SK-N-SH (cell line): ENCODE data around the gene CORT.
"Not testable (repeated sequence)": the region's sequence is repeated elsewhere in the genome, so short reads cannot be mapped to it uniquely, and the experiment has no call there.

Experiments
- CTCF ChIP-seq: fragments of 200-600 bp; sonication (generic); IDR thresholded peaks from 2 replicates; pipeline ENCODE4 v1.6.1; 2017; ENCODE audit warnings: antibody characterized with exemption, mild to moderate bottlenecking, moderate library complexity
- EP300 ChIP-seq, 2 experiments: IDR thresholded peaks; 2 replicates each; pipeline versions ENCODE4 v1.4.0 to v1.6.1; 2012; ENCODE audit warnings: borderline replicate concordance in 1 of 2, low read depth in 1 of 2, low read length in 1 of 2
- EZH2phosphoT487 ChIP-seq: fragments of 200-600 bp; sonication (generic); IDR thresholded peaks from 2 replicates; pipeline ENCODE4 v1.6.1; 2017; ENCODE audit warnings: low read depth, mixed run types, mild to moderate bottlenecking, antibody characterized with exemption, moderate library complexity, borderline replicate concordance
- FOXJ3 ChIP-seq: sonication (generic); formaldehyde crosslinking; IDR thresholded peaks from 2 replicates; pipeline ENCODE4 v1.5.1; 2020; ENCODE audit warnings: mild to moderate bottlenecking, missing genetic modification reagents
- FOXM1 ChIP-seq: IDR thresholded peaks from 2 replicates; pipeline ENCODE4 v1.4.0; 2012; ENCODE audit warnings: low read depth, mild to moderate bottlenecking
- MAX ChIP-seq: IDR thresholded peaks from 2 replicates; pipeline ENCODE4 v1.4.0; 2012; ENCODE audit warnings: low read depth
- NRF1 ChIP-seq: IDR thresholded peaks from 2 replicates; pipeline ENCODE4 v1.6.1; 2012; ENCODE audit warnings: low read depth, mild to moderate bottlenecking, low read length
- POLR2AphosphoS5 ChIP-seq: IDR thresholded peaks from 2 replicates; pipeline ENCODE4 v1.6.1; 2012; ENCODE audit warnings: low read depth, low read length
- RCOR1 ChIP-seq: fragments of 150-350 bp; IDR thresholded peaks from 2 replicates; pipeline ENCODE4 v1.6.1; 2017; ENCODE audit warnings: antibody characterized with exemption, low read length
- RFX5 ChIP-seq: IDR thresholded peaks from 2 replicates; pipeline ENCODE4 v1.6.1; 2012; ENCODE audit warnings: mild to moderate bottlenecking, improper control_type of control experiment, low read length
- TEAD4 ChIP-seq: IDR thresholded peaks from 2 replicates; pipeline ENCODE4 v1.4.0; 2012; ENCODE audit warnings: mild to moderate bottlenecking, borderline replicate concordance; ENCODE audit not compliant: insufficient read depth
- USF1 ChIP-seq: IDR thresholded peaks from 2 replicates; pipeline ENCODE4 v1.4.0; 2012; ENCODE audit warnings: low read depth, borderline replicate concordance
- TF ChIP-seq, protein P1 (sequence below): fragments of 150-350 bp; IDR thresholded peaks from 2 replicates; pipeline ENCODE4 v1.6.1; 2017; ENCODE audit warnings: antibody characterized with exemption, low read length, low read depth, borderline replicate concordance
- TF ChIP-seq, protein P2 (sequence below): IDR thresholded peaks from 2 replicates; pipeline ENCODE4; 2012

- not testable (repeated sequence) for TF ChIP-seq CTCF; NRF1; EP300 (IDR thresholded peaks at IDR 0.05; ENCODE audit: borderline replicate concordance in 1 of 2, low read depth in 1 of 2, low read length in 1 of 2); USF1; TEAD4; MAX; RCOR1; POLR2AphosphoS5; FOXJ3 (CRISPR knock-in tag); RFX5; FOXM1; EZH2phosphoT487
- TF ChIP-seq, protein P1, sequence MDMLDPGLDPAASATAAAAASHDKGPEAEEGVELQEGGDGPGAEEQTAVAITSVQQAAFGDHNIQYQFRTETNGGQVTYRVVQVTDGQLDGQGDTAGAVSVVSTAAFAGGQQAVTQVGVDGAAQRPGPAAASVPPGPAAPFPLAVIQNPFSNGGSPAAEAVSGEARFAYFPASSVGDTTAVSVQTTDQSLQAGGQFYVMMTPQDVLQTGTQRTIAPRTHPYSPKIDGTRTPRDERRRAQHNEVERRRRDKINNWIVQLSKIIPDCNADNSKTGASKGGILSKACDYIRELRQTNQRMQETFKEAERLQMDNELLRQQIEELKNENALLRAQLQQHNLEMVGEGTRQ = not testable (repeated sequence)
- TF ChIP-seq, protein P2, sequence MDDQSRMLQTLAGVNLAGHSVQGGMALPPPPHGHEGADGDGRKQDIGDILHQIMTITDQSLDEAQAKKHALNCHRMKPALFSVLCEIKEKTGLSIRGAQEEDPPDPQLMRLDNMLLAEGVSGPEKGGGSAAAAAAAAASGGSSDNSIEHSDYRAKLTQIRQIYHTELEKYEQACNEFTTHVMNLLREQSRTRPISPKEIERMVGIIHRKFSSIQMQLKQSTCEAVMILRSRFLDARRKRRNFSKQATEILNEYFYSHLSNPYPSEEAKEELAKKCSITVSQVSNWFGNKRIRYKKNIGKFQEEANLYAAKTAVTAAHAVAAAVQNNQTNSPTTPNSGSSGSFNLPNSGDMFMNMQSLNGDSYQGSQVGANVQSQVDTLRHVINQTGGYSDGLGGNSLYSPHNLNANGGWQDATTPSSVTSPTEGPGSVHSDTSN = not testable (repeated sequence)
Observed at GRCh38 chr1:10415967-10416366, 33.9 kb upstream of the CORT start.
